ENCODE measurements around the gene ARG2.
A peak's percentile ranks its signal among the peaks of the same experiment; 100 is the strongest.

ARG2 gene

DNA sequence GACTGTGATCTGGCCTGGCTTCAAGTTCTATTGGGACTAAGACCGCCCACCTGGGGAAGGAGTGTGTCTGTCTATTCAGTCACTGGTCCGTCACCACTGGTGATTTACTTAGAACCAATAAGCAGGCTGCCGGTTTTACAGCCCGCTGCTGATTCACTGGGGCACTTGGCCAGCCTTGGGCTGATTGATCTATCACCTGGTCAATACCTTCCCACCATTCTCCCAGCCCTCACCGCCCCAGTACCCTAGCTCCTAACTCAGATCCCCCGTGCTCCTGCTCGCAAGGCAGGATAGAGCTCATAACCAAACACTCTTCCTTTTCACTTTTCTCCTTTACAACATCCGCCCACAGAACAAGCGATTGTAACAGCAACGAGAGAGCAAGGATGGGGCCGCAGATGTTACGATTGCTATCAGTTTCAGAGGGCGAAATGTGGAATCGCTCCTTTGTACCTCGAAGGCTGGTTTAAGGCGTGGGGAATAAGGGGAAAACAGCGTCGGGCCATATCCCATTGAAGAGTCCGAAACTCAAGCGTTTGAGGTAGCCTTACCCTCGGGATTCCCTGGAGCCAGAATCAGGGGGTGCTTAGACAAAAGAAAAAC lies 75.2 kb downstream of the ARG2 start:
- DNase-seq: peak; percentile 86

DNA sequence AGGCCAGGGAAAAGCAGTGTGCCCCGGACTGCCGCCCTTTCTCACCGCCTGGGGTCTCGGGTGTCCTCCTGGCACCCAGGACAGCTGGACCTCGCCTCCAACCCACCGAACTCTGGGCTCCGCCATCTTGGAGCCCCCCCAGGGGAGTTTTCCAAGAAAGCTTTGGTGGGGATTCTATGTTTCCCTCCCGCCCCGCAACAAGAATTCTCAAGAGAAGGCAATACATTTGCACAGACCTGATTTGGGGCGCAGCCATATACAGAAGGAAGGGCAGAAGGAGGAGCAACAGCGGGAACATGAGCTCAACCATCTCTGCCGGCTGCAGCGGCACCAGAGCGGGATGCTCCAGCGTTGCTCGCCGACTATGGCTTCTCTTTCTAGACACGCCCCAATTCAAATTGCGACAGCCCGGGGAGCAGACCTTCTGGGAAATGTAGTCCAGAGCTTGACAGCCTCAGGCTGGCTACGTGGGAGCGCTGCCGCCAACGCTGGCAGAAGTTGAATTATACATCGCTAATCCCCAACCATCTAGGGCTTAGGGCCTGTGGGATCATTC lies 75.8 kb downstream of the ARG2 start, which contains the start of gene RDH11:
RDH11 (minus strand) TSS at position 371 of the 556 bp plus-strand sequence; CDS start at position 310, 61 bp downstream.
- peak; percentile 94 for DNase-seq

DNA sequence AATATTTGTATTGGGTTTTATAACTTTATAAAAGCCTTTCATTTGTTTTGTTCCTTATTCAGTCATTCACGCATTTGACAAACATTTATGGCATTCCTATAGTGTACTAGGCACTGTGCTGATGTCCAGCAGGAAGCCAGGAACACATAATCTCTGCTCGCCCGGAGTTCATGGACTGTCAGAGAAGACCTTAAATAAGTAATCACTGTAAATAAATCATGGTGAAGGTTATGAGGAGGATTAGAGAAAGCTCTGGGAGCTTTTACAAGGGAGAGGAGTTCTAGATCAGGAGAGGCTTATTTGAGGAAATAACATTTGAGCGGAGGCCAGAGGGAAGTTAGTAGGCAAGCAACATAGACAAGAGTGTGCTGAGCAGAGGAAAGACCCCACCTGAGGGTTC lies 77.3 kb downstream of the ARG2 start:
- no peak for DNase-seq

DNA sequence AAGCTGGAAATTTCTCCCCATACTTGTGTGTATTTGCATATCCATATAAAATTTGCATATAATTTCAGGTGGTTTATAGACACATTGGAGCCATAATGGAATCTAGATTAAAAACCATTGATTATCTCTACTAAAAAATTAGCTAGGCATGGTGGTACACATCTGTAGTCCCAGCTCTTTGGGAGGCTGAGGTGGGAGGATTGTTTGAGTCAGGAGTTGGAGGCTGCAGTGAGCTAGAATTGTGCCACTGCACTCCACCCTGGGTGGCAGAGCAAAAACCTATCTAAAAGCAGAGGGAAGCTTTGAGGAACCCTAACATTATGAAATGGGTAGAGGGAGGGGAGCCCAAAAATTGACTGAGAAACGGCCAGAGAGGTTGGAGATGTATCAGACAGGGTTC lies 78.5 kb downstream of the ARG2 start:
- no peak for DNase-seq
